HG03025 (cell line): Measurements from ENCODE around the gene CBLN3.
"Not testable (repeated sequence)": the region's sequence is repeated elsewhere in the genome, so short reads cannot be mapped to it uniquely, and the experiment has no call there.

Experiments
- ATAC-seq: cut with Tn5 transposase; IDR thresholded peaks from one replicate; pipeline ENCODE4 v1.9.1; 2021; ENCODE audit warnings: mild to moderate bottlenecking, moderate library complexity; ENCODE audit not compliant: unreplicated experiment, low FRiP score

Gene CBLN3

GRCh38 chr14:24388474-24389179 is 40.8 kb downstream of the CBLN3 start:
- no peak for ATAC-seq

GRCh38 chr14:24387579-24387978 is 41.9 kb downstream of the CBLN3 start:
- not testable (repeated sequence) for ATAC-seq

GRCh38 chr14:24387009-24387345 is 42.5 kb downstream of the CBLN3 start:
- ATAC-seq, result no peak

- no peak for ATAC-seq
Measured at GRCh38 chr14:24385524-24385923, 43.9 kb downstream of the CBLN3 start.

GRCh38 chr14:24384169-24384568 is 45.3 kb downstream of the CBLN3 start:
- ATAC-seq, result no peak

GRCh38 chr14:24382064-24382371 is 47.5 kb downstream of the CBLN3 start:
- no peak for ATAC-seq

- no peak for ATAC-seq
Measured at GRCh38 chr14:24381363-24382063, 48.0 kb downstream of the CBLN3 start.

- no peak for ATAC-seq
Measured at GRCh38 chr14:24379907-24380730, 49.3 kb downstream of the CBLN3 start.

- no peak for ATAC-seq
Measured at GRCh38 chr14:24378981-24379906, 50.2 kb downstream of the CBLN3 start.

- ATAC-seq, result no peak
Measured at GRCh38 chr14:24378327-24378726, 51.1 kb downstream of the CBLN3 start.

GRCh38 chr14:24377657-24378056 is 51.8 kb downstream of the CBLN3 start:
- ATAC-seq, result no peak

GRCh38 chr14:24377126-24377525 is 52.3 kb downstream of the CBLN3 start:
- ATAC-seq, result no peak
